Neuronal stem cell (in vitro differentiated cells): ENCODE measurements around the gene CRABP2.

ENCODE experiments used
- DNase-seq: peaks from one replicate; pipeline ENCODE4 v3.0.0-alpha.2; 2013; ENCODE audit warnings: low spot score
- H2AFZ ChIP-seq: one replicate; pipeline ENCODE4 v1.6.1; 2013; ENCODE audit warnings: mild to moderate bottlenecking, low read length, inconsistent platforms
- H2AK5ac ChIP-seq: 2 replicates; pipeline ENCODE4 v1.6.1; 2013; ENCODE audit warnings: low read depth, mild to moderate bottlenecking, inconsistent platforms, low read length, moderate library complexity, mixed read lengths
- H2BK120ac ChIP-seq: 2 replicates; pipeline ENCODE4 v1.6.1; 2013; ENCODE audit warnings: low read depth, mild to moderate bottlenecking, inconsistent platforms, low read length, moderate library complexity, mixed read lengths
- H2BK12ac ChIP-seq: one replicate; pipeline ENCODE4 v1.6.1; 2013; ENCODE audit warnings: low read length, inconsistent platforms
- H2BK15ac ChIP-seq: 2 replicates; pipeline ENCODE4 v1.6.1; 2013; ENCODE audit warnings: mild to moderate bottlenecking, low read length, inconsistent platforms, mixed read lengths
- H2BK5ac ChIP-seq: one replicate; pipeline ENCODE4 v1.6.1; 2013; ENCODE audit warnings: inconsistent platforms, mild to moderate bottlenecking, low read length, moderate library complexity
- H3K14ac ChIP-seq: one replicate; pipeline ENCODE4 v1.6.1; 2013; ENCODE audit warnings: low read length, inconsistent platforms
- H3K18ac ChIP-seq: 2 replicates; pipeline ENCODE4 v1.6.1; 2013; ENCODE audit warnings: low read length, inconsistent platforms
- H3K23ac ChIP-seq: 2 replicates; pipeline ENCODE4 v1.6.1; 2013; ENCODE audit warnings: low read depth, mild to moderate bottlenecking, mixed read lengths, low read length, inconsistent platforms; ENCODE audit not compliant: poor library complexity
- H3K27ac ChIP-seq: replicated peaks from 3 replicates; pipeline ENCODE4 v1.5.1; 2013; ENCODE audit warnings: low read length, inconsistent platforms
- H3K27me3 ChIP-seq, 3 experiments: 2 replicates each; pipeline ENCODE4 v1.6.1; 2013; ENCODE audit warnings: low read length in 3 of 3, mild to moderate bottlenecking in 2 of 3, inconsistent platforms in 1 of 3, low read depth in 1 of 3, mixed read lengths in 1 of 3, moderate library complexity in 1 of 3; ENCODE audit not compliant: control insufficient read depth in 3 of 3, insufficient read depth in 3 of 3
- H3K36me3 ChIP-seq, 2 donors: replicated peaks in 1 of 2; 2 replicates each; pipeline ENCODE4 v1.6.1; 2013; ENCODE audit warnings: low read length in 2 of 2; ENCODE audit not compliant: control insufficient read depth in 2 of 2, insufficient read depth in 2 of 2
- H3K4ac ChIP-seq: 2 replicates; pipeline ENCODE4 v1.6.1; 2013; ENCODE audit warnings: inconsistent platforms, mild to moderate bottlenecking, low read length, moderate library complexity
- H3K4me1 ChIP-seq, 2 donors: 1 replicate in 1 of 2; 2 replicates in 1 of 2; pipeline ENCODE4 v1.6.1; 2013; ENCODE audit warnings: low read length in 2 of 2, low read depth in 1 of 2; ENCODE audit not compliant: control insufficient read depth in 2 of 2, insufficient read depth in 1 of 2
- H3K4me2 ChIP-seq: one replicate; pipeline ENCODE4 v1.6.1; 2013; ENCODE audit warnings: mild to moderate bottlenecking, low read length, inconsistent platforms; ENCODE audit not compliant: insufficient read depth, poor library complexity, severe bottlenecking
- H3K4me3 ChIP-seq, 2 donors: 2 replicates each; pipeline ENCODE4 v1.5.1; 2013; ENCODE audit warnings: low read length in 2 of 2, mild to moderate bottlenecking in 2 of 2, inconsistent platforms in 1 of 2, moderate library complexity in 1 of 2
- H3K79me1 ChIP-seq: one replicate; pipeline ENCODE4 v1.6.1; 2013; ENCODE audit warnings: low read depth, mild to moderate bottlenecking, inconsistent platforms, low read length, moderate library complexity
- H3K9ac ChIP-seq: one replicate; pipeline ENCODE4 v1.6.1; 2013; ENCODE audit warnings: mild to moderate bottlenecking, low read depth, low read length, inconsistent platforms; ENCODE audit not compliant: poor library complexity
- H3K9me3 ChIP-seq, 2 donors: replicated peaks in 1 of 2; 2 replicates each; pipeline versions ENCODE3 to v1.6.1; 2013; ENCODE audit warnings: low read length in 2 of 2, mild to moderate bottlenecking in 2 of 2, inconsistent platforms in 1 of 2, low read depth in 1 of 2, mixed read lengths in 1 of 2, moderate library complexity in 1 of 2; ENCODE audit not compliant: control insufficient read depth in 2 of 2, insufficient read depth in 1 of 2
- H4K8ac ChIP-seq: one replicate; pipeline ENCODE4 v1.6.1; 2013; ENCODE audit warnings: low read depth, mild to moderate bottlenecking, inconsistent platforms, low read length, moderate library complexity
- H4K91ac ChIP-seq: one replicate; pipeline ENCODE4 v1.6.1; 2013; ENCODE audit warnings: low read length, low read depth, mild to moderate bottlenecking, inconsistent platforms; ENCODE audit not compliant: poor library complexity
- WGBS, 2 donors: extraction: QIAGEN DNeasy Blood & Tissue Kit; methylation state at CpG; one replicate each; pipeline ENCODE4 v1.1.7; 2013; ENCODE audit warnings: missing lambda C conversion rate in 2 of 2, mixed read lengths in 1 of 2; ENCODE audit not compliant: insufficient read length in 2 of 2, insufficient replicate concordance in 1 of 2; ENCODE audit errors: extremely low coverage in 2 of 2; 5-methylcytosine and 5-hydroxymethylcytosine counted together

CRABP2 gene

DNA sequence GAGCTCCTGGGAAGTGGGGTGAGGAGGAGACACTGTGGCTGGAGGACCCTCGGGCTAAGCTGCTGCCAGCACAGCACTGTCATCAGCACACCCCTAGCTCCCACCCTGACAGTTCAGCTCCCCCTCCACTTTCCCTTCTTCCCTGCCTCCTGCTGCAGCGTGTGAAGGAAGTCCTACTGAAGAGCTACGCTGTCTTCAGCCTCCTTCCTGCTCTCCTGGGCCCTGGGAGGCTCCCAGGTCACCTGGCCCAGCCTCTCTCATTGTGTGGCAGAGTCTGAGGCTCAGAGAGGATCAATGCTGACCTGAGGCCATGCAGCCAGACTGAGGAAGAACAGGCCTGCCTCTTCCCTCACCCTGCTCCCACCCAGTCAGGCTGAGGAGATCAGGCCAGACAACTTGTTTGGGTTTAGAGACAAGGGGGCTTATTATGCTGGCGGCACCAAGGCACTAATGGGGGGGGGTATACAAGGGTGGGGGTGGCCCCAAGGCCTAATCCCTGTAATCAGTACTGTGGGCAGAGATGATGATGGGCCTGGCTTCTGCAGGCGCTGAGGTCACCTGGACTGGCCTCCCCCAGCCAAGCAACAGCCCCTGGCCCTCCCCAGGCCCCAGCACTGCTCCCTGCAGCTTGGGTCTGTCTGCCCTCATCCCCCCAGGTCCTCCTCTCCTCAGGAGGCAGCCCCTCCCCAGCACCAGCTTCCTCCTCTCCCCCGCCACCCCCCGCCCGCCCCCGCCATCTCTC, 37.2 kb downstream of the CRABP2 start:
- Histone ChIP-seq H2BK120ac (no peak overlapping the region), H3K27ac (peak overlapping the region; percentile 61), H2BK12ac (no peak overlapping the region), H3K4ac (no peak overlapping the region), H3K4me3 (no peak overlapping the region), H3K14ac (peak overlapping the region; percentile 2), H3K4me1 (peaks cover 69 to 74% of the 10 kb centered on the region in 2 donors), H2BK15ac (peak overlapping the region; percentile 60), H3K9me3 (peaks cover 2 to 10% of the 10 kb centered on the region in 2 donors), H2BK5ac (peak overlapping the region; percentile 40), H3K4me2 (peak overlapping the region; percentile 20), H3K18ac (peak overlapping the region; percentile 95), H4K8ac (no peak overlapping the region), H3K23ac (peak overlapping the region; percentile 44), H4K91ac (no peak overlapping the region), H2AFZ (no peak overlapping the region), H3K79me1 (peaks cover 6% of the 10 kb centered on the region), H3K27me3 (no peaks in the 10 kb centered on the region), H2AK5ac (peak overlapping the region; percentile 87), H3K36me3 (peaks cover 23 to 24% of the 10 kb centered on the region in 2 donors), H3K9ac (peak overlapping the region; percentile 73)
- WGBS, 2 donors = no CpG with 5 or more reads among the region's 9 CpGs
- DNase-seq = no peak

- peak overlapping the region; percentile 95 for H3K18ac ChIP-seq
- peak overlapping the region; percentile 14 for H2BK15ac ChIP-seq
- peak overlapping the region; percentile 59 for H2AK5ac ChIP-seq
- DNase-seq = no peak
- H3K4me1 ChIP-seq = peaks cover 69 to 74% of the 10 kb centered on the region in 2 donors
- no peak overlapping the region for H2BK120ac ChIP-seq
- peak overlapping the region; percentile 2 for H3K14ac ChIP-seq
- H2BK5ac ChIP-seq = no peak overlapping the region
- H3K9me3 ChIP-seq = peaks cover 1 to 8% of the 10 kb centered on the region in 2 donors
- H3K4me2 ChIP-seq = no peak overlapping the region
- peak overlapping the region; percentile 73 for H3K9ac ChIP-seq
- H3K23ac ChIP-seq = peak overlapping the region; percentile 44
- H3K27ac ChIP-seq = peak overlapping the region; percentile 61
- H3K27me3 ChIP-seq = no peaks in the 10 kb centered on the region
- H3K4ac ChIP-seq = no peak overlapping the region
- H2AFZ ChIP-seq = no peak overlapping the region
- no peak overlapping the region for H4K91ac ChIP-seq
- H4K8ac ChIP-seq = no peak overlapping the region
- H3K36me3 ChIP-seq = peaks cover 18% of the 10 kb centered on the region in 2 donors
- no peak overlapping the region for H3K4me3 ChIP-seq
- no peak overlapping the region for H2BK12ac ChIP-seq
- no CpG with 5 or more reads among the region's 5 CpGs for WGBS, 2 donors
- H3K79me1 ChIP-seq = peaks cover 1% of the 10 kb centered on the region
Measured at GRCh38 chr1:156667610-156667967, 37.8 kb downstream of the CRABP2 start.

GRCh38 chr1:156666862-156667609, 38.3 kb downstream of the CRABP2 start:
- Histone ChIP-seq H3K23ac (peak overlapping the region; percentile 14), H3K36me3 (peaks cover 13% of the 10 kb centered on the region in 2 donors), H3K4me2 (no peak overlapping the region), H2AFZ (no peak overlapping the region), H3K9ac (no peak overlapping the region), H2BK15ac (no peak overlapping the region), H2AK5ac (peak overlapping the region; percentile 59), H3K9me3 (peaks cover 0 to 3% of the 10 kb centered on the region in 2 donors), H2BK5ac (peak overlapping the region; percentile 2), H3K4me1 (peaks cover 72 to 77% of the 10 kb centered on the region in 2 donors), H3K27me3 (no peaks in the 10 kb centered on the region), H3K4ac (no peak overlapping the region), H2BK120ac (no peak overlapping the region), H3K18ac (peak overlapping the region; percentile 95), H4K91ac (no peak overlapping the region), H4K8ac (peak overlapping the region; percentile 29), H3K14ac (peak overlapping the region; percentile 2), H3K27ac (peak overlapping the region; percentile 61), H3K4me3 (no peak overlapping the region), H2BK12ac (no peak overlapping the region), H3K79me1 (no peaks in the 10 kb centered on the region)
- WGBS, 2 donors = no CpG with 5 or more reads among the region's 9 CpGs
- no peak for DNase-seq

GRCh38 chr1:156665539-156665938, 39.8 kb downstream of the CRABP2 start:
- H3K14ac ChIP-seq = no peak overlapping the region
- H3K4ac ChIP-seq = no peak overlapping the region
- H3K27me3 ChIP-seq = no peaks in the 10 kb centered on the region
- H3K9me3 ChIP-seq = no peaks in the 10 kb centered on the region
- H4K8ac ChIP-seq = no peak overlapping the region
- no peak overlapping the region for H3K9ac ChIP-seq
- no peak for DNase-seq
- H3K18ac ChIP-seq = peak overlapping the region; percentile 55
- H3K27ac ChIP-seq = peak overlapping the region; percentile 46
- H2AK5ac ChIP-seq = peak overlapping the region; percentile 38
- peak overlapping the region; percentile 28 for H2BK15ac ChIP-seq
- H3K4me2 ChIP-seq = no peak overlapping the region
- H3K23ac ChIP-seq = no peak overlapping the region
- no peak overlapping the region for H2AFZ ChIP-seq
- H2BK12ac ChIP-seq = no peak overlapping the region
- H3K79me1 ChIP-seq = no peaks in the 10 kb centered on the region
- peaks cover 0 to 4% of the 10 kb centered on the region in 2 donors for H3K36me3 ChIP-seq
- H3K4me3 ChIP-seq = no peak overlapping the region
- H3K4me1 ChIP-seq = peaks cover 81 to 85% of the 10 kb centered on the region in 2 donors
- no peak overlapping the region for H4K91ac ChIP-seq
- no CpG with 5 or more reads among the region's 3 CpGs for WGBS, 2 donors
- H2BK120ac ChIP-seq = peak overlapping the region; percentile 61
- peak overlapping the region; percentile 25 for H2BK5ac ChIP-seq
